HG03135 (cell line): ENCODE data around the gene KIF26B.

Source experiments
- ATAC-seq: cut with Tn5 transposase; IDR thresholded peaks from one replicate; pipeline ENCODE4 v1.9.1; 2021; ENCODE audit warnings: mild to moderate bottlenecking, moderate library complexity; ENCODE audit not compliant: unreplicated experiment

The KIF26B gene

GRCh38 chr1:245234217-245235081, 79.7 kb downstream of the KIF26B start:
- ATAC-seq, result no peak

GRCh38 chr1:245235156-245235555, 80.4 kb downstream of the KIF26B start:
- ATAC-seq, result no peak

DNA sequence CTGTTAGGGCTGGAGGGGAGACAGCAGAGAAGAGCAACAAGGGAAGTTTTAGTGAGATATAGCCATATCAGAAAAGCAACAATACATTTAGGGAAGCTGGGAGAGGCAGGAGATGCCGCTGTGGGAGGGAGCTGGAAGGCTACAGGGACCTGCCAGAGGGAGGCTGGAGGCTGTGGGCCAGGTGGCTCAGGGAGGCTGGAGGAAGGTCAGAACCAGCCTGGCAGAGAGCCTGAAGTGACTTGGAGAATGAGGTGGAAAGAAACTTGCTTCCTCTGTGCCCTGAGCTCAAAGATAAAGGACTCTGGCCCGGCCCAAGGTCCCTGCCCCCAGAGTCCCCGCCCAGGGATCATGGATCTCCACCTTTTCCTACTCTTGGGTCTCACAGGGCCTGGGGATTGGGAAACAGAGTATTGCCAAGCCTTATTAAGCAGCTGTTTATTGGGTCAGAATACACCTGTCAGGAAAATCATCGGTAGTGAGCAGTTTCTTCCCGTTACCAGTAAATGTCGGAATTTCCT, 85.9 kb downstream of the KIF26B start:
- ATAC-seq, result no peak

- no peak for ATAC-seq
Observed at GRCh38 chr1:245241526-245242130, 86.8 kb downstream of the KIF26B start.

GRCh38 chr1:245242989-245243388, 88.2 kb downstream of the KIF26B start:
- ATAC-seq, result no peak

DNA sequence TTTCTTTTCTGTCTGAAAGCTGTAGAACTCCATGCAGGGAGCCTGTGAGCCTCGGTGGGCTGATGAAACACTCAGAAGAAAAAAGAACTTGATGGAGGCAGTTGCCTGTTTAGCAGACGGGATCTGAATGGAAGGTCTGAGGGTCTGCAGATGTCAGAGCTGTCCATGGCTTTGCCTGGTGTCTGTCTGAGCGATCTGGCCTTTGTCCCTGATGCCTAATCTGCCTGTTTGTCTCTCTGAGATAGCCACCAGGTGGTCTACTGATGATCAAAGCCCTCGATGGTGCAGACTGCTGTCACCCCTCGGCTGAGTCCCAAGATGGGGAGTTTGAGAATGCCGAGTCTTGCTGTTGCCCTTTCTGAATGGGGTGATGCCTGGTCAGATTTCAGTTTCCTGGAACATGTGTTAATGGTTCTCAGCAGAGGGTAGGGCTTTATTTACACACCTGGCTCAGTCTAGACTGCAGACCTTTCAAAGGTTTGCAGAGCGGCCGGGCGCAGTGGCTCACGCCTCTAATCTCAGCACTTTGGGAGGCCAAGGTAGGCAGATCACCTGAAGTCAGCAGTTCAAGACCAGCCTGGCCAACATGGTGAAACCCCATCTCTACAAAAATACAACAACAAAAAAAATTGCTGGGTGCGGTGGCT, 90.4 kb downstream of the KIF26B start:
- ATAC-seq, result no peak

DNA sequence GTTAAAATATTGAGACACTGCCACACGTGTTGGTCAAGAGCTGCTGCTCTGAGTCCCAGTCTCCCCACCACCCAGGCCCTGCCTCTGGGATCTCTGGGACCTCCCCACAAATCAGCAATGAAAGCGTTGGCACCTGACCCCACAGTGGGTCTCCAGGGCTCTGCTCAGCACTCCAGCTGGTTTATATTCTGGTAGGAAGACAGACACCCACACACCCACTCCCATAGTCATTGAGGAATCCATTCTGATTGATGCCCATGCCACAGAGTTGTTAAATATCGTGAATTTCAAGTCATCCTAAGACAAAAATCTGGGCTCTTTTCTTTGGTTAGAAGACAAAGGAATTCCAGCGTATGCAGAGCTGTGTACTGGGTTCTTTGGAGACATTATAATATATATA, 91.6 kb downstream of the KIF26B start:
- no peak for ATAC-seq

DNA sequence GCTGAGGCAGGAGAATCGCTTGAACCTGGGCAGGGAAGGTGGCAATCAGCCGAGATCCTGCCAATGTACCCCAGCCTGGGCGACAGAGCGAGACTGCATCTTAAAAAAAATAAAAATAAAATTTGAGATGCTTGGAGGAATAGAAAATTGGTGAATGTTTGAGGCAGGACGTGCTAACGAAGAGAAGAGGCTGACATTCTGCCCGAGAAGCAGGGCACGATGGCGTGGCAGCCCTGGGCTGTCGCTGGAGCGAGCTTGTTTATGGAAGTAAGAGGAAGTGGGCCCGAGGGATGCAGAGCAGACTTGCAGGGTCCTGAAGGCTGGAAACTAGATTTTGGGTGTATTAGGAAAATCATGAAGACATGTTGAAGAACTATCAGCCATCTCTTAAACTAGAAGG, 92.6 kb downstream of the KIF26B start:
- no peak for ATAC-seq

DNA sequence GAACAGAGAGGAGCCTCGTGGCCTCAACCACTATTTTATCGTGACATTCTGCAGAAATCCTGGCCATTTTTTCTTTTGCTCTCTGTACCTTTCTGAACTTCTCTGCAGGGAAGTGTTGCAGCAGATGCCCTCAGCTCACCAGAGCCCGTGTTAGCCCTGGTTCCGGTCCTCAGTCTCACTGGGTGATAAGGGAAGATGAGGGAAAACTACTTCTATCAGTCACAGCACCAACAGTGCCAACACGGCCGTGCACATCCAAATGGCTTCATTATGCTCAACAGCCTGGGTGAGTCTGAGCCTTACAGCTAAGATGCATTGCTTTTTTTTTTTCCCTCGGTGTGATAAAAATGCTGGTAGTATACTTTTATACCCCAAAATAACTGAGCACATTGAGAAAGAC, 93.0 kb downstream of the KIF26B start:
- ATAC-seq, result no peak

GRCh38 chr1:245248231-245248731, 93.5 kb downstream of the KIF26B start:
- no peak for ATAC-seq

- ATAC-seq, result no peak
Observed at GRCh38 chr1:245255783-245256182, 101.0 kb downstream of the KIF26B start.

DNA sequence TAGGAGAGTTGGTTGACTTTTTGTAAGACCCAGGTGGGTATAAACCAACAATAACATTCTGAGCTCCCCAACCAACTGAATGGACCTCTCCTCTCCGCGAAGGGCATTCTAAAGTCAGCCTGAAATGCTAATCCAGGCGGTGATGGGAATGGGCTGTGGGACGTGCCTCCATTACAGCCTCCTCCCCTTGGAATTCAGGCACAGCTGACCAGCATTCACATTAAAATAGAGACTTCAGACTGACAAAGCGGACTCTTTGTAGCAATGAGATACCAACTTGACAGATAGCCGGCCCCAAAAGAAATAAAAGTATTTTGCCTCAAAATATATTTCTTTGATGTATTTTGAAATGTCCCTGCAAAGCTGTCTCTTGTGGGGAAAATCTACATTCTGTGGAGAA, 101.7 kb downstream of the KIF26B start:
- ATAC-seq, result no peak

DNA sequence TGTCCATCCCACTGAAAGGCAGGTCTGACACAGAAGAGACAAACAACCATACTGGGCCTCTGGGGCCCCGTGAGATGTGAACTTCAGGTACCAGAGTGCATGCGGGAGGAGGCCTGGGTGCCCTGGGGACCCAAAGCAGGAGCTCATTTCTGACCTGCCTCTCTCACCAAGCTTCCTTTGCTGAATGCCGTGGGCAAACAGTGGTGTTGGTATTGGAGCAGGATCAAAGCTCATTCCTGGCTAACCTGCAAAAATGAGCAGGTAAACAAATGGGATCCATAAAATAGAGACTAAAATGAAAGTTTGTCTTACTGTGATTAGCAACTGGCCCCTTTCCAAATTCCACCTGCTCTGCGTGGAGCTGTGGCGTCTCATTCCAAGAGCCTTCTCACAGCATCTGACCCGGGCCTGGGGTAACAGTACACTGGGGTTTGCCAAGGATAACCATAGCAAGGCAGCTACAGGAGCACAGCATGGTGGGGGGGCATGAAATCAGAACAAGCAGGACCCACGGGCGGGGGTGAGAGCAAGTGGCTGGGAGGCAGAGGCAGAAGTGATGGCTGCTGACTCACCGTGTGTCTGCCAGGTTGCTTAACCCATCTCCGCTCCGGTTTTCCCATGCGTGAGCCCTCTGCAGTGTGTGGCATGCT, 103.6 kb downstream of the KIF26B start:
- no peak for ATAC-seq

- ATAC-seq, result no peak
Observed at GRCh38 chr1:245260110-245260882, 105.5 kb downstream of the KIF26B start.

- ATAC-seq, result no peak
Observed at GRCh38 chr1:245260883-245261282, 106.1 kb downstream of the KIF26B start.

GRCh38 chr1:245261786-245262185, 107.0 kb downstream of the KIF26B start:
- no peak for ATAC-seq

DNA sequence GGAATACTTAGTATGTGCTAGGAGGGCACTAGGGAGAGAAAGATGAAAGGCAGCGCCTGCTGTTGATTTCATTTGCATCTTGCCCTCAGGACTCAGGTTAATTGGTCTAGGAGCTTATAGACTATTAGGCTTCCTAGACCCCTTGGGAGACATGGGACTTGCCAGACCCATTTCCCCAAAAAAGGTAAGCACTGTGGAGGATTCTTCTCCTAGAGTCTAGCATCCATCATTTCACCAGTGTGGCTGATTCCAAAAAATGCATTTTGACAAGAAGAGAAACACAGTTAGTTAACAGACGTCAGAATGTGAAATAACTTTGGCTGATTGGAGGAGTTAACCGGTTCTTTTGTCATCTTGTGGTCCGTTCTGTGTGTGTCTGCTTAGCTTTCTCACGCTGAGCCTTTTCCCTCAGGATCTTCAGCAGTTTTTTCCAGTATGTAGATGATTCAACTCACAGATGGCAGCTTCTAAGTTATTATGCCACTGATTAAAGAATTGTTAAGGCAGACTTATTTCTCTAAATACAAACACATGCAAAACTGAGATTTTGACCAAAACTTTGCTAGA, 108.8 kb downstream of the KIF26B start:
- no peak for ATAC-seq

GRCh38 chr1:245264226-245264625, 109.4 kb downstream of the KIF26B start:
- no peak for ATAC-seq

DNA sequence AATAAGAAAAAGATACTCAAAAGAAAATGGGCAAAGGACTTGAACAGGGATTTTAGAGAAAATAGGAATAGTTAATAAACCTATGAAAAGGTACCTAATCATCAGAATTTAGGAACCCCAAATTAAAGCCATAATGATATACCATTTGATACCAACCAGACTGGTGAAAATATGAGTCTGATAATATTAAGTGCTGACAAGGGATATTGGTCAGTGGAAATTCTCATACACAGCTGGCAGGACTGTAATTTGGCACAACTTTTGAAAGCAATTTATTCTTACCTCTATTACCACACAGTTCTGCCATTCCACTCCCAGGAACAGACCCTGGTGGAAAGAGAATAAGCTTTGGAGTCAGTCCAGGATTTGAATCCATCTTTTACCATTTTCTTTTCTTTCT, 111.3 kb downstream of the KIF26B start:
- ATAC-seq, result no peak

DNA sequence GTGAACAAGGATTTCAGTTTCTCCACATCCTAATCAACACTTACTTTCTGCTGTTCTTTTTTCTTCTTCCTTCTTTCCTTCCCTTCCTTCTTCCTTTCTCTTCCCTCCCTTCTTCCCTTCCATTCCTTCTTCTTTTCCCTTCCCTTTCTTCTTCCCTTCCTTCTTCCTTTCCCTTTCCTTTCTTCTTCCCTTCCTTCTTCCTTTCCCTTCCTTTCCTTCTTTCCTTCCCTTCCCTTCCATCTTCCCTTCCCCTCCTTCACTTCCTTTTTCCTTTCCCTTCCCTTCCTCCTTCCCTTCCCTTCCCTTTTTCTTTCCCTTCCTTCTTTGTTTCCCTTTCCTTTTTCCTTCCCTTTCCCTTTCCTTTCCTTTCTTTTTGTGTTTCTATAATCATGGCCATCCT, 115.3 kb downstream of the KIF26B start:
- ATAC-seq, result no peak
